ENCODE results near the gene PCNP.
A peak's percentile ranks its signal among the peaks of the same experiment; 100 is the strongest.
"Not testable (repeated sequence)": the region's sequence is repeated elsewhere in the genome, so short reads cannot be mapped to it uniquely, and the experiment has no call there.

Gene PCNP

GRCh38 chr3:101634591-101635196 is 60.7 kb downstream of the PCNP start:
- no peak for DNase-seq

- DNase-seq = no peak
Observed at GRCh38 chr3:101635345-101635744, 61.4 kb downstream of the PCNP start.

GRCh38 chr3:101635954-101636798 is 62.2 kb downstream of the PCNP start:
- peak; percentile 50 for DNase-seq

- DNase-seq = no peak
Observed at GRCh38 chr3:101637451-101637850, 63.5 kb downstream of the PCNP start.

GRCh38 chr3:101638261-101638745 is 64.3 kb downstream of the PCNP start:
- no peak for DNase-seq

GRCh38 chr3:101639280-101639963 is 65.4 kb downstream of the PCNP start:
- DNase-seq = no peak

GRCh38 chr3:101640256-101640655 is 66.3 kb downstream of the PCNP start:
- no peak for DNase-seq

- not testable (repeated sequence) for DNase-seq
Observed at GRCh38 chr3:101641397-101642115, 67.6 kb downstream of the PCNP start.

GRCh38 chr3:101642441-101642840 is 68.5 kb downstream of the PCNP start:
- DNase-seq = no peak

GRCh38 chr3:101643009-101643844 is 69.2 kb downstream of the PCNP start:
- no peak for DNase-seq

Data from left hindlimb (tissue), 1 donor.